ENCODE data around the gene HSD17B1. TPM values are rescaled to one million over a fixed set of nuclear protein-coding genes. Genes with fewer than 3 reads are reported as not detected.

The HSD17B1 gene
- total RNA-seq, 6 experiments from 2014 or later: 0.31 to 1.1 (median 0.87) TPM

DNA sequence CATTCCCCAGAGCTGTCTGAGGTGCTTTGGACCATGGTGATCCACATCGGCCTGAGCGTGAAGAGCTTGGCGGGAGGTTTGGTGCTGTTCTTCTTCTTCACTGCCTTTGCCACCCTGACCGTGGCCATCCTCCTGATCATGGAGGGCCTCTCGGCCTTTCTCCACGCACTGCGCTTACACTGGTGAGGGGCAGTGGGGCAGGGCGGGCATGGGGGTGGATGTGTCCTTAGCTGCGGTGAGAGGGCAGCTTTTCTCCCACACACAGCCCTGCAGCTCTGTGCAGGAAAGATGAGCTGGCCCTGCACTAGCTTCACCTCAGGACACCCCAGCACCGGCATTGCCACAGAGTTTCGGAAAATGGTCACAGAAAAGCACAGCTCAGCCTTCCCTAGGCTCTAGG is 38.4 kb upstream of the HSD17B1 start:
- no CpG with 5 or more reads among the region's 11 CpGs for WGBS (ENCODE audit: insufficient coverage, low coverage, low lambda C conversion rate, missing lambda C conversion rate)
- Histone ChIP-seq H3K9me3 (no peaks in the 10 kb centered on the region), H3K36me3 (peaks cover 0 to 21% (median 3%) of the 10 kb centered on the region in 4 donors), H3K4me3 (no peak overlapping the region), H3K4me1 (peaks cover 0 to 23% (median 4%) of the 10 kb centered on the region in 4 donors), H3K27ac (peak overlapping the region in 1 of 3 donors; percentile 72), H3K27me3 (no peaks in the 10 kb centered on the region)
- intact Hi-C loops (cut with DNase I): loop anchor here in 1 of 2 donors (5.0 to 10.0 kb wide), 2 partner anchors 92 to 189 kb away; partner anchors contain the start of gene CAVIN1
- TF ChIP-seq CTCF (IDR thresholded peaks at IDR 0.05): no peak
- TF ChIP-seq POLR2A (IDR thresholded peaks at IDR 0.05): no peak
- ATAC-seq (no peak), DNase-seq (no peak)

- DNase-seq: no peak
- 100% methylated on average over 5 of the region's 8 CpGs for WGBS (ENCODE audit: insufficient coverage, low coverage, low lambda C conversion rate, missing lambda C conversion rate)
- Histone ChIP-seq H3K4me3 (no peak overlapping the region), H3K27me3 (no peaks in the 10 kb centered on the region), H3K9me3 (no peaks in the 10 kb centered on the region), H3K27ac (no peak overlapping the region), H3K36me3 (peaks cover 0 to 18% (median 3%) of the 10 kb centered on the region in 4 donors), H3K4me1 (peaks cover 0 to 29% (median 10%) of the 10 kb centered on the region in 4 donors)
- TF ChIP-seq POLR2A (IDR thresholded peaks at IDR 0.05) (no peak), CTCF (IDR thresholded peaks at IDR 0.05) (no peak)
- intact Hi-C loops (cut with DNase I): loop anchor here (5.0 to 10.0 kb wide), 3 partner anchors 93 to 190 kb away; partner anchors contain the start of gene CAVIN1 (in 1 of the 2)
- no peak for ATAC-seq
Observed at GRCh38 chr17:42514867-42515266, 37.9 kb upstream of the HSD17B1 start.

DNA sequence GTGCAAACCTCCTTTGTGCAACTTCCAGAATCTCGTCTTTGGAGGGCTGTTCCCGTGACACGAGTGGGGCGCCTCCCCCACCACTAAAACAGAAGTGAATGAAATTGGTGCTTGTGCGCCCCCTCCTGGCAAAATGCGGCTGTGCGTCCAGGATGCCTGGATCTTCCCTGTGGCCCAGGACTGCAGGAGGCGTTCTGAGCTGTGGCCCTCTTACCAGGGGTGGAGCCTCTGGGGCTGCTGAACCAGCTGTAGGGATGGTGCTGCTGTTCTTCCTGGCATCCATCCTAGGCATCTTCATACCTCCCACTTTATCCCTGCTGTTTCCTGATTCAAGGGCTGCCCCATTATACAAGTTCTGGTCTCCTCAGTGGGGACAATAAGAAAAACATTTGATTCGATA is 35.2 kb upstream of the HSD17B1 start:
- no peaks in the 10 kb centered on the region for H3K27me3 ChIP-seq
- TF ChIP-seq POLR2A (IDR thresholded peaks at IDR 0.05) (no peak), CTCF (IDR thresholded peaks at IDR 0.05) (peak; percentile 89 to 99 (median 95))
- ATAC-seq (peak; percentile 57 to 74 (median 67)), DNase-seq (peak; percentile 82 to 86 (median 83))
- WGBS (ENCODE audit: insufficient coverage, low coverage, low lambda C conversion rate, missing lambda C conversion rate): 12% methylated on average over 6 of the region's 9 CpGs
- H3K4me1 ChIP-seq: peaks cover 0 to 44% (median 13%) of the 10 kb centered on the region in 4 donors
- intact Hi-C loops (cut with DNase I): loop anchor here (5.0 to 10.0 kb wide), 2 partner anchors 100 to 193 kb away; no protein-coding TSS in a partner anchor
- H3K36me3 ChIP-seq: peaks cover 0 to 15% (median 3%) of the 10 kb centered on the region in 4 donors
- no peak overlapping the region for H3K4me3 ChIP-seq
- H3K9me3 ChIP-seq: no peaks in the 10 kb centered on the region
- H3K27ac ChIP-seq: peak overlapping the region; percentile 89 to 93 (median 92)

GRCh38 chr17:42518046-42518754 is 34.5 kb upstream of the HSD17B1 start:
- TF ChIP-seq POLR2A (IDR thresholded peaks at IDR 0.05) (no peak), CTCF (IDR thresholded peaks at IDR 0.05) (no peak)
- peaks cover 0 to 15% (median 3%) of the 10 kb centered on the region in 4 donors for H3K36me3 ChIP-seq

More at GRCh38 chr17:42518046-42518754, 34.5 kb upstream of the HSD17B1 start:
- Histone ChIP-seq H3K4me3 (no peak overlapping the region), H3K9me3 (no peaks in the 10 kb centered on the region), H3K27me3 (no peaks in the 10 kb centered on the region), H3K4me1 (peaks cover 0 to 46% (median 13%) of the 10 kb centered on the region in 4 donors), H3K27ac (peak overlapping the region; percentile 89 to 93 (median 92))
- intact Hi-C loops (cut with DNase I): loop anchor here (5.0 to 10.0 kb wide), 2 partner anchors 101 to 193 kb away; no protein-coding TSS in a partner anchor
- 51% methylated on average over 3 of the region's 9 CpGs for WGBS (ENCODE audit: insufficient coverage, low coverage, low lambda C conversion rate, missing lambda C conversion rate)
- DNase-seq: peak in 1 of 3 donors; percentile 74
- ATAC-seq: peak; percentile 24 to 45 (median 38)
